NCI-H1048 (cell line): ENCODE data around the gene CDKN2A.

Experiments used
- DNase-seq: peaks from one replicate; lab custom pipeline; 2025; lab: John Stamatoyannopoulos, UW

CDKN2A gene

GRCh38 chr9:21993893-21994555 is at the start of gene CDKN2A:
TSS of gene CDKN2A (minus strand) at chr9:21994392.
- DNase-seq: no peak

DNA sequence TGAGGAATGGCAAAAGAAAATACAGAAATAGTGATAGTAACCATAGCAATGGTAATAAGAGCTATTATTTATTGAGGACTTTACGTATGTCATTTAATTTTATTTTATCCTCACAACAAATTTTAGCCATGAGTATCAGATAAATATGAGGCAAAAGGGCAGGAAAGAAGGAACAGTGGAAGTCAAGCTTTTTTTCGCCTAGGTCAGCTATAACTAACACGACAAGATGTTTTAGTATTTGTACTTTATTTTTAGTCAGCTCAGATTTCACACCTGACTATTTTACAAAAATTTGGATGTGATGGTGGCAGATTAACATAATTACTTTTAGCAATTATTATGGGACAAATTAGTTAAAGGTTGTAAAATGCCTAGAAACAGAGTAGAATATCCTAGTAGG is 49.7 kb upstream of the CDKN2A start:
- DNase-seq: no peak

GRCh38 chr9:22041775-22042174 is 47.6 kb upstream of the CDKN2A start:
- no peak for DNase-seq

DNA sequence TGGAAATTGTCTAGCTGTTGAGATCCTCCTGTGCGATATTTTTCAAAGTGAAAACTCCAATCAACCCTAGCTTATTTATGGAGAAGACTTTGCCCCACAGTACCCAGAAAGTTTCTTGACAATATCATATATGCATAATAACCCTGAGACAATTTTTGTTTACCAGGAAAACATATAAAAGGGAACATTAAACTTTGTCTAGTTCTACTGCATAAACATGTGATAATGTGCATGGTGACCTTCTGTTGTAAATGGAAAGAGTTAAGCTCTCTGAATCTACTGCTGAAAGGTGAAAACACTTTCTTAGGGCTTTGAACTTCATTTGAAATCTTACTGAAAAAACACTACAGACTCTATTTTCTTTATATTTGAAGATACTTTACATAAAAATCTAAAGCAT is 47.2 kb upstream of the CDKN2A start:
- DNase-seq: no peak

DNA sequence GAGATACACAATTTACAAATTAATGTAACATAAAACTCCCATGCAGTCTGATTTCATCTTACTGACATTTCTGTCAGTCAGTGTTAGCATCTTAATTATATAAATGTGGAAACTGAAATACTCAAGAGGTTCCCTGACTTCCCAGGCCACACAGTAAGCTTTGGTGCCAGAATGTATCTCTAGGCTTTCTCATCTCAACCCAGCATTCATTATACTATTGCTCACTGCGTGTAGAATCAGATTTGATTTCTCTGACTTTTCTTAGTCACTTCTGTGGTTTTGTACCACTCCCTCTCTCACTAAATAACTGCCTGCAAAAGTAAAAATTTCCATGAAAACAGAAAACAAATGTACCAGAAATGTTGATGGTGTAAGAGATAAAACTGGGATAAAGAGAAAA is 46.6 kb upstream of the CDKN2A start:
- no peak for DNase-seq

- DNase-seq: no peak
Measured at GRCh38 chr9:22039258-22039657, 45.1 kb upstream of the CDKN2A start.

DNA sequence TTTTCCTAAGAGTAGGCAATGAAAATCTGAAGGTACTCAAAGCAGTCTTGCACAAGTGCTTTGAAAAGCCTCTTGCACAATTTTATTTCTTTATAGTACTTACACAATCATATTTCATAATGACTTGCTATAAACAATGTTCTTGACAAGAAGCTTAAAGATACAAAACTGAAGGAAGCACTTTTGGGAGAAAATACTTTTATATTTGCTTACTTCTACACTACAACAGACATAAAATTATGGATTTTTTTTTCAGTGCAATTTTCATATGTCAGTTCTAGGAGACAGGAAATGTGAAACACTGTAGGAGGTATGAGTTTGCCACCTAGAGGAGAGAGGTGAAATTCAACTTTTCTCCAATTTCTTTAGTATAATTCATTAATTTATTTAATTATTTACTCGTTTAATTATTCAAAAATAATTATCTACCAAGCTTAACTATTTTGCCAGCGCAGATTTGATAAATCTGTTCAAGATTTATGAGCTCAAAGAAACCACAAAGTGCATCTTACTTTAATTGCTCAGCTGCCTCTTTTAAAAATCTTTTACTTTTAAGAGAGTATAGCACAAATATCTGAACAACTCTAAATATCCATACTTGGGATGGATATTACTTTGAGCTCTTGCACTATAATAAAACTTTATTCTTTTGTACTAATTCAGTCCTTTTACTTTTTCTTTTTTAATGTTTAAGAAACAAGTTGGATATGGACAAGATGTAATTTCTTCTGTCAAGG is 43.9 kb upstream of the CDKN2A start:
- DNase-seq: no peak

GRCh38 chr9:22036866-22037626 is 42.9 kb upstream of the CDKN2A start:
- no peak for DNase-seq

DNA sequence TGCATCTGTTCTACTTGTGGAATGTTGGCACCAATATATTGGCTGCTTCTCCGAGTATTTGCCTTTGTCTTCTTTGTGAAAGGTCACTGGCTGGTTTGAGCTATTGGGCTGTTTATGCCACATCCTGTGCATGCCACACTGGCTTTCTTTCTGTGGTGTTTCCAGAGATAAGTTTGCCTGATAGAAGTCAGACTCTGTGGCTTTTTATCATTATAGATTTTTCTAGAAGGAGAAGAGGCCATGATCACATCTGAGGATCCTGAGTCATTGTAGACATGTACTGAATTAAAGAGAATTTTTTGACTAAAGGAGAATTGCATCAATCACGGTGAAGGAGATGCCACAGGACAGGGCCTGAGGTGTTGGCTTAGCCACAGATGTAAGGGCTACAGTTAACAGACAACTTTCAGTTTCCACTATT is 41.4 kb upstream of the CDKN2A start:
- no peak for DNase-seq

- no peak for DNase-seq
Measured at GRCh38 chr9:22033012-22033630, 38.9 kb upstream of the CDKN2A start.

- no peak for DNase-seq
Measured at GRCh38 chr9:22031655-22032411, 37.6 kb upstream of the CDKN2A start.

GRCh38 chr9:22030101-22030598 is 36.0 kb upstream of the CDKN2A start:
- no peak for DNase-seq

DNA sequence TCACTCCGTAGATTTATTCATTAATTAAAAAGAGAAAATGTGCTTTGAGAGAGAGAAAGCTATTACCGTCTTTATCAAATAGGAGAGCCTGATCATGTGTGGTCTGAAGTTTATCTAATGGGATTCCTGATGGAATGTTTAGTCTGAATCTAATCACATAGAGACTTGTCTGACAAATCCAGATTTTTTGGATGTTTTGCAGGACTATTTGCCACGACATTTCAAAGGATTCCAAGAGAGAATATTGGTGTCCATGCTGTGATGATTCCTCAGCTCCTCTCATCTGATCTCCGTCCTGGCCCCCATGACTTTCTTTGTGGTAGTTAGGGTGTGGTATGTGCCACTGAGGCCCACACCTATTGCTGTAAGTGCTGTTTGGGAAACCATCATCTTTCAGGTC is 35.0 kb upstream of the CDKN2A start:
- DNase-seq: no peak

DNA sequence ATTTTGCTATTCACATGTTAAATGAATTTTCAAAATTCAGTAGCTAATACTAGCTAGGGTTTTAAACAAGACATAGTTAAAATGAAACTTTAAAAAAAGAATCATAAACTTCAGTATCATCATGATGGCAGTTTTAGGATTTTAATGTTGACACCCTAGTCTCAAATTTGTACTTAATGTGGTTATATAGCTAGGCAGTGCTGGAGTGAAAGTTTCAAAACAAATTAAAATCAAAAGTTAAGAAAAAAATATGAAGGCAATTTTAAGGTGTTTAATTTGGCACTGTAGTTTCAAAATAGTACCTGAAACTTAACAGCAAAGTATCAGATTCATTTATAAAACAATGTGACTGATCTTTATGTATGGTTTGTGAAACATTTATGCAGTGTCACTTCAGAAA is 34.2 kb upstream of the CDKN2A start:
- no peak for DNase-seq

DNA sequence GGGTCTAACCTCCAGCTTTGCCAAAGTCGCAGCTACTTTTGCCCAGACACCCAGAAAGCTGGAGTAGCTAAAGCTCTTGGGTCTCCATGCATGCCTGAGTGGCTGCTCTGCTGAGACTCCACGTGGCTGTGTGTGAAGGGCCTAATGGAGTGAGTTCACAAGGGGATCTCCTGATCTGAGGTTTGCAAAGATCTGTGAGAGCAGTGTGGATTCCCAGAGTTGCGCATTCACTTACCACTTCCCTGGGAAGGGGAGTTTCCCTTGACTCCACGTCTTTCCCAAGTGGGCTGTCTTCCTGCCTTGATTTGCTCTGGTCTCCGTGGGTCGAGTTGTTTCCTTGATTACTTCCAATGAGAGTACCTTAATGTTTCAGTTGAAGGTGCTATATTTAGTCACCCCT is 32.5 kb upstream of the CDKN2A start:
- no peak for DNase-seq

DNA sequence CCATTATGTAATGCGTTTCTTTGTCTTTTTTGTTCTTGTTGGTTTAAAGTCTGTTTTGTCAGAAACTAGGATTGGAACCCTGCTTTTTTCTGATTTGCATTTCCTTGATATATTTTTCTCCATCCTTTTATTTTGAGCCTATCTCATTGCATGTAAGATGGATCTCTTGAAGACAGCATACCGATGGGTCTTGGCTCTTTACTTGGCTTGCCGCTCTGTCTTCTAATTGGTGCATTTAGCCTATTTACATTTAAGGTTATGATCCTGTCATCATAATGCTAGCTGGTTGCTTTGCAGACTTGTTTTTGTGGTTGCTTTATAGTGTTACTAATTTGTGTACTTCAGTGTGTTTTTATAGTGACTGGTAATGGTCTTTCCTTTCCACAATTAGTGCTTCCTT is 28.2 kb upstream of the CDKN2A start:
- no peak for DNase-seq

DNA sequence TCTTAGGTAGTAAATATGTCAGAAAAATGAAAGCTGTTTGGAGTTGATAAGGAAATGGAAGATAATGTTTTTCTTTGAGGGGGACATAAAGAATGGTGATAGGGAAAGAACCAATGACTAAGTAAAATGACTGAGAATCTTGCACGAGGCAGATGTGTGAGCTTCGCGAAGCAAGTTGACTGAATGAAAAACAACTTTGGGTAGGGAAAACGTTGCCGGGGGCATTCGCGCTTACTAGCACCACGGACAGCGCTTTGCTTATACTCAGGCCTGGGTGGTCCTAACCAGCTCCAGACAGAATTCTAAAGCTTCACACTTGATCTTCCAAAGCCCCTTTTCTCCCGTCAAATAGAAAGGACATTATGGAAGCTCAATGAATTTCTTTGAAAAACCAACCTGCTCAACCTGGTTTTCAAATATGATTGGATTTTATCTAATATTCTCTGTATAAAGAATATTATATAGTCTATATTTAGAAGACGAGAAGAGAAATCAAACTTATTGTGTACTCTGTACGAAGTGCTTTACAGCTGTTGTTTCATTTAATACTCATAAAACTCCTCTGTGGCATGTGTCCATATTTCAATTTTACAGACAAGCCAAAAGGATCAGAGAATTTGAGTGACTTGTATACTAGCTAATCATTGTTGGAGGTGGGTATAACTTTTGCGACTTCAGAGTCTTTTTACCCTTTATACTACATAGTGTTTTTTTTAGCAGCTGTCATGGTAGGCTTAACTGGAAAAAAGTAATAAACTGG is 16.9 kb upstream of the CDKN2A start:
- DNase-seq: no peak

DNA sequence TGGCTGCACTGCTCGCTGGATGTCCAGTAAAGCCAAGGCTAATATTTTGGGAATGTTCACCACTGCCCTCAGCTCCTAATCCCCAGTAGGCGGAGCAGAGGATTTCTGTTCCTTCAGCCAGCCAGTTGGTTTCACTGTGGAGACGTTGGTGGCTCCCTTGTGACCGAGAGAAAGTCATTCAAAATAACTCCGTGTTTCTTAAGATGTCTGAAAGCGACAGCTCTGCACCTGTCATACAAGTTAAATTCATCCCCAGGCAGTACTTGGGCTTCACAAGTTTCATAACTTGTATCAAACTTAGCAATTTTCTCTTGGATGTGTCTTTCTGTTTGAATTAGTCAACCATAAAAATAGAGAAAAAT is 15.3 kb upstream of the CDKN2A start:
- DNase-seq: no peak

GRCh38 chr9:22008717-22009505 is 14.7 kb upstream of the CDKN2A start, which contains the start of gene CDKN2B:
TSS of gene CDKN2B (minus strand) at chr9:22009305. CDS start at chr9:22008953, 352 bp downstream.
- DNase-seq: peak; percentile 88

GRCh38 chr9:22008384-22008716 is 14.2 kb upstream of the CDKN2A start:
- no peak for DNase-seq
